ENCODE data around the gene LMX1A.
A peak's percentile ranks its signal among the peaks of the same experiment; 100 is the strongest.

LMX1A gene

DNA sequence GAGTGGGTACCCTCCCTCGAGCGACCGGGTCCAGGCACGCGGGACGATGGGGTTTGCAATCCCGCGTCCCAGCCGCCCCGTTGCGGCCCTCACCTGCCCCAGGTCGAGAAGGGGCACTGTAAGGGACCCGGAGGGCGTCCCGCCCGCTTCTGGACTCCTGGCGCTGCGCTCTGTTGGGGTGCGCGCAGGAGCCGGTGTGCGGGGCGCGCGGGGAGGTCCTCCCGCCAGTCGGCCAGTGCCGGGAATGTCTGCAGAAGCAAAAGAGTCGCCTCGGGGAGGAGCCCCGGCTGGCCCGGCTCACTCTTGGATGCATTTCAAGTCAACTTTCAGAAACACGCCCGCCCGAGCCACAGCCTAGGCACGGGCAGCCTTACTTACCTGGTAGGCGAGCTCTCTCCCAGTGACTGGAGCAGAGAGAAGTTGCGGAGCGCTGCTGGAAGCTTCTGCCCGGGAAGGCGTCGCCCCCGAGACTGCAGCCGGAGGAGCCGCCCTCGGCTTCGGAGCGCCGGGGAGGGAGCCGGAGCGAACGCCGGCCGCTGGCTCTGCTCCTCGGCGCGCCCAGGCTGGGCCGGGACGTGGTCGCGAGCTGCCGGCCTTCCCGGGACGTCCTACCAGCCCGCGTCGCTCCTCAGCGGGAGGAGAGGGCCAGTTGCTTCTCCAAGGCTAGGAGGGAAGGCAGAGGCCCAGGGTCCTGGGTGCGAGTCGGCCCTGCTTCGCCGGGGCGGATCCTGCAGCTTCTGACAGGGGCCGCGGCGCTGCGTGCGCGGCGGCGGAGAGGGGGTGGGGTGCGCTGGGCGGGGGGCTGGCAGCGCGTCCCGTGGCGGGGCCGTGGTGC lies at the start of gene LMX1A:
Gene LMX1A, minus strand, starts transcription at position 739 of the 835 bp plus-strand sequence. CDS start 1,156 bp downstream, outside the sequence.
- DNase-seq, result no peak

DNA sequence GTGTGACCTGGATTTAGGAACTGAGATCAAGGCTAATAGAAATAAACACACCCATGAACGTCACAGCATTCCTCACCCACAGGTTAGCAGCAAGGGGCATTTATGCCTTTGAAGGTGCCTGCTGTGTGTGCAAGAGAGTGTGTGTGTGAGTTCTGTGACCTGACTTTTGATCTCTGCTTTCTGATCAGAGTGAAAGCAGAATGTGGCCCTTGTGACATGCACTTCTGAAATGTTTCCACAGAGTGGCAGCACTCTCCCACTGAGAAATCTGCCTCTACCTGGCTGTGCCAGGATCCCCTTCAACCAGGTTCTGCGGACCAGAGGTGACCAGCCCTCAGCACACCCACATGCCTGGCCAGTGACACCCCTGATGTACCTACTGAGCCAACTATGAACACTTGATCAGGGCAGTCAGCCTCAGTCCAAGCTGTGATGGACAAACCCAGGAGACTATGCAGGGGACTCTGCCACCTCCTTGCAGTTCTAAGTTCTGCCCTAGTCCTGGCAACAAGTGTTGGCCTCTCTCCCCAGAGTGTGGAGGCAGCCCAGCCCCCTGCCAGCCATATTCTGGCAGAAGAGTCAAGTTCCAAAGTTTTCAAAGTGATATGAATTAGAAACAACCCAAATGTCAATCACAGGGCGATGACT lies 47.4 kb upstream of the LMX1A start:
- DNase-seq, result no peak

DNA sequence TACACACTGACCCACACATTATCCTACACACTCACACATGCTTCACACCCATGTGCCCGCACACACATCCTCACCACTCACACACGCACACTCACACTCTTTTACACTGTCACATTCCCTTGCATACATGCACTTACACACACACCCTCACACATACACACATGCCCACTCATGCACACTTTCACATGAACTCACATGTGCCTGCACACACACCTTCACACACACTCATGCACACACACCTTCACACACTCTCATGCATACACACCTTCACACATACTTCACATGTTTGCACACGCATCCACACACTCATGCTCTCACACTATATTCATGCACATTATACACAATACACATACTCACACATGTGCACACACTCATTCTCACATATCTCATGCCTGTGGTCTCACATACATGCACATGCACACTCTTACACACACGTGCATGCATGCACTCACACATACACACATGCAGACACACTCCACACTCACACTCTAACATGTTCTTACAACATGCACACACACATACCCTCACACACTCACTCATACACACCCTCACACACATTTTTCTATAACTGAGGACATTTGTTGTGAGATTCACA lies 46.1 kb upstream of the LMX1A start:
- DNase-seq, result no peak

DNA sequence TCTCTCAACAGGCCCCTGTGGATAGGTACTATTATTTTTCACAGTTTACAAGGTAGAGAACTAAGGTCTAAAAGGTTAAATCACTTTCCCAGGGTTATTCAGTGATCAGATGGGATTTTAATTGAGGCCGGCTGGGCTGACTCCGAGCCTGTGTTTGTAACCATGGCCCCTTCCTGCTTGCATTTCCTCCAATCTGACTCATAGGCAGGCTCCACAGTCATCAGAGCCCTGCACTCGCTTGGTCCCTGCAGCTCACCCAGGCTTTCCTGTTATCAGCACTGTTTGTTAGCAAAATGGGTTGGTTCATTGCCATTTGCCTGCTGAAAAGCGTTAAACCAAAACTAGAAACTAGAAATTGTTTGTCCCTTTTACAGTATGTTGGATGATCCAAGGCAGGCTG lies 41.4 kb upstream of the LMX1A start:
- DNase-seq, result no peak

DNA sequence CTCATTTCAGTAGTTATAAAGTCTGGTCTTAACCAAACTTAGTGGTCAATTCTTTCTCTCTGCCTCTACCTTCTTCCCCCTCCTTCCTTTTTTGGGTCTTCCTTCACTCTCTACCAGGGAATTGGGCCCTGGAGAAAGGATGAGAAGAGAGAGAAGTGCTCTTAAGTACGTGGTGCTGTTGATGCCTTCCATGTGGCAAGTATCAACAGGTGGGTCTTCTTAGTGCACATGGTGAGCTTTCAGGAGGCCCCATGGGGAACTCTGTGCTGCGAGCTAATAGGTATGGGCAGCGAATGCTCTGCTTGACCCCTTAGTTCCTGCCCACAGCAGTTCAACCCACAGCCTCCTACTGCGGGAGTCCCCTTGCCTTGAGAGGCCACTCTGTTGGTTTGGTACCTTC lies 39.4 kb upstream of the LMX1A start:
- no peak for DNase-seq

DNA sequence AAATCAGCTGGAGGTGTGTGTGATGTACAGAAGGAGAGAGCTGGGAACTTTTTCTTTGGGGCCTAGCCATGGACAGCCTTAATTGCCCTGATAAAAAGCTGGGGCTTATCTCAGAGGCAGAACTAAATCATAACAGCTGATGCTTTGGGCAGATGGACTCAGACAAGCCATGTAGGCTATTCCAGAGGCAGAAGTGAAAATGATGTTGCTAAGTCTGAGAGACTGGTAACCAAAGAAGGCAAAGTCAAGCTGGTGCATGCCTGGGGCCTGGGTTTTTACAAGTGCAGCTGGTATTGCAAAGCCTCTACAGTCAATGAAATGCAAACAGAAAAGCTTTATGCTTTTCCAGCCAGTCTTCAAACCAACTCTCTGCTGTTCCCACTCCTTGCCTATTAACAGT lies 39.0 kb upstream of the LMX1A start:
- DNase-seq, result no peak

DNA sequence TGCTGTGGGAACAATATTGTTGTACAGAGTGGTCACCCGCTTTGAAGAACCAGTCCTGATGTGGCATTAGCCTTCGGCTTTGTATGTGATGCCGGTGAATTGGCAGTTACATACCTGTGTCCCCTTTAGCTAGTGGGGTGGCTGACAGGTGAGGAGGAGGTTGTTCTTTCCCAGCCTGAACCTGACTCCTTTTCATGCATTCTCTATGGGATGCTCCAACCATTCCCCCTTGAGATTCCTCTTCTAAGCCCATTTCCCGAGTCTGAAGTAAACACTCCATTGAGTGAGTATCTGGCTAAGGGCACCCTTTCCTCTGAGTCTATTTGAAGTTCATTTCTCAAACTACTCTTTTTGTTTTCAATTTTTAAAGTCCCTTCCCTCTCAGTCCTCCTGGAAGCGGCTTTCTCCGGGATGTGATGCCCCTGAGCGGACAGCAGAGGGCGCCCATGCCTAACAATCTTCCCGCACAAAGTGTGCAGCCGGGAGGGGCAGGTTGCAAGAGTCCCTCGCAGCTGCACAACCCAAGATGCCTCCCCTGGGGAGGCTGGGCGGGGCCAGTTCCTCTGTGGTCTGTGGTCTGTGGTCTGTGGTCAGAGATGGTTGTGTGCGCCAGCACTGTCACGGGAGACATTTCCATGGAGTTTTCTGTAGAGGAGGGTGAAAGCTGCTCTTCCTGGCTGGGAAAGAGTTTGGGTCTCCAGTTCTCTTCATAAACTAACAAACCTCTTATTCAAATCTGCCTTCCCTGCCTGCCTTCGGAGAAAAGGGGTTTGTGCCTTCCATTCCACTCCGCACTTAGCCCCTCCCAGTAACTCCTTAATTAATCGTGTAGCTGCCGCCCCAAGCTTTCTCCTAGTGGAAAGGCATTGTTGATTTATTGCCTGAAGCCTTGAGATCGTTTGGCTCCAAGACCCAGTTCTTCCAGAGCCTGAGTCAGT lies 36.4 kb upstream of the LMX1A start:
- DNase-seq, result peak; percentile 54

DNA sequence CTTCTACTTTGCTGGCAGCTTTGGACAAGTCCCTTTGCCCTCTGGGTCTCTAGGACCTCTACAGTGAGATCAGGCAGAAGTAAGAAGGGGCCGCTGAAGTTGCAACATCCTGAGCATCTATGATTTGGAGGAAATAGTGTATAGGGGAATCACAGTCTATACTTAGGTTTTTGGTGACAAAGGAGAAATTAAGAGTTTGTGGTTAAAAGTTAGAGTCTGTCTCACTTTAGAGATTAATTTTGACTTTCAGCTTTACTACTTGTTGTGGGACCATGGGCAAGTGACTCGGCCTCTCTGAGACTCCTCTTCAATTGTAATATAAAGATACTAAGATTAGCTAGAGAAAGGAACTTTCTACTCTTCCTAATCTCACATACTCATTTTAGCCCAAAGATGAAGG lies 33.1 kb upstream of the LMX1A start:
- no peak for DNase-seq

DNA sequence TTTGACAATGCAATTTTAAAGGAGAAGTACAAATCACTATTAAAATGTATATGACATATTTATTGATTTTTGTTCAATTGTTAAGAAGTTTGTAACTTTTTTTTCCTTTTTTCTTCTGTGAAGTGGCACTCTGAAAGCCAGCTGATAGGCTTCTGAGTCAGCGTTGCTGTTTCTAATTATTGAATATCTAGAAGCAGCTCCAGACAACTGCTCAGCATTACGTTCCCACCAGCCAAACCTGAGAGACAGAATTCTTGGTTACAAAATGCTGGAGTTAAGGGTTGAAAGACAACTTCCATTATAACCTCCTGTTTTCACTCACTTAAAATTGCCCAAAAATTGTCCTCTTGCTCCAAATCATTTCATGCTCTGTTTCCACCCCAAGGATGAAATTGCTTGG lies 31.4 kb upstream of the LMX1A start:
- no peak for DNase-seq

DNA sequence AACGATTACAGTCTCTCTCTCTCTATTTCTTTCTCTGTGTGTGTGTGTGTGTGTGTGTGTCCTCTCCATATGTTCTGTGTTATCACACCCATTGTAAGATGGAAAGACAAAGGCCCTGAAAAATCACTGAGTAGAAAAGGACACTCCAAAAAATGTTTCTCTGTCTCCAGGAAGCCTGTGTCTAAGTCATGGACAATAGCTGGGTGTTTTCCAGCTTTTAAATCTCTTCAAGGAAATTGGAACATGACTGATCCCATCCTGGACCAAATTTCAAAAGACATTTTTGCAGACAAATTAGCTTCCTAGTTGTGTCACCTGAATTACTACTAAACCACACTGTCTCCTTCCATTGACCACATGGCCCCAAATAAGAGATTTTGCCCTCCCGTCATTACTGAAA lies 31.0 kb upstream of the LMX1A start:
- DNase-seq, result no peak

DNA sequence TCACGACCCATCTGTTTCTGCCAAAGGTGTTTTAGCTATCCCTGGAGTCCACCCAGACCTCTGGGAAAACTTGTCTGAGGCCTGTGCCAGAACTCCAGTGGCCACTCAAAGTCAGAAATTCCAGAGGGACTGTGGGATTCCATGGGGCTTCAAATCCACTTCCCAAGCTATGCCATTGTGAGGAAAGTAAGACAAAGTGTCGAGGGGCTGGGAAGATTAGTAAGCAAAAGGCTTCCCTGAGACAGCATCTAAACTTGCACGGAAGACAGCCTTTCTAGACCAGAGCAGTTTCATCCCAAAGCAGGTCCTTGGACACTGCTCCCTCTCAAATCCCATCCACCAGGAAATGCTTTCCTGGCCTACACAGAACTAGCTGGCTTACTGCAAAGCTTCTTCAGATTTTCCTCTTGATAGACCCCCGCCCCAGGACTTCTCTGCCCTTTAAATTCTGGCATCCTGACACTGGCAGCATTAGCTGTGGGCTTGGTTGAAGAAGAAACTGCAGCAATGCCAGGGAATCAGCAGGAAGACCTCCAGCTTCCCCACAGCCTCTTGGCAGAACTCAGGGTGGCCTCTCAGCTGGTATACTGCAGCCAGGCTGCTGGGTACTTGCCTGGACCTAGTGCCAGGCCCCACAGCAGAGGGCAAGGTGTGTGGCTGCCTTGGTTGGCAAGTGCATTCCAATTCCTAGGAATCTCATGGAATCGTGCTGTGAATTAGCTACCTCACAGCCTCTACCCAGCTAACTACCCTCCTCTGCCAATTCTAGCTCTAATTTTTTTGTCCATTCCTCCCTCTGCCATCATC lies 27.3 kb upstream of the LMX1A start:
- no peak for DNase-seq

DNA sequence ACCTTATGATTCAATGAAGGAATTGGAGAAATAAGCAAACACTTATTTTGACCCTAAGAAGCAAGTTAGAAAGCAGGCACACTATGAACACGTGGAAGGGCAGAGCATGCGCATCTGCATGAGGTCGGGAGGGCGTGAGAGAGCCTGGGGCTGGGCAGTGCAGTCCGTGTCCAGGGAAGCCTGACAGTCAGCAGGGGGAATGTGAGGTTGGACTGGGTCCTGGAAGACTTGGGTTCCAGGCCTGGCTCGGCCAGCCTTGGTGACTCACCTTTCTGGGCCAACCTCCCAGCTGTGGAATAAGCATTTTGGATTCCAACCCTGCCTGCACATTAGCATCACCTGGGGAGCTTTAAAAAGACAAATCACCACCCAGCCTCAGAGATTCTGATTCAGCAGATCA lies 26.6 kb upstream of the LMX1A start:
- DNase-seq, result no peak

DNA sequence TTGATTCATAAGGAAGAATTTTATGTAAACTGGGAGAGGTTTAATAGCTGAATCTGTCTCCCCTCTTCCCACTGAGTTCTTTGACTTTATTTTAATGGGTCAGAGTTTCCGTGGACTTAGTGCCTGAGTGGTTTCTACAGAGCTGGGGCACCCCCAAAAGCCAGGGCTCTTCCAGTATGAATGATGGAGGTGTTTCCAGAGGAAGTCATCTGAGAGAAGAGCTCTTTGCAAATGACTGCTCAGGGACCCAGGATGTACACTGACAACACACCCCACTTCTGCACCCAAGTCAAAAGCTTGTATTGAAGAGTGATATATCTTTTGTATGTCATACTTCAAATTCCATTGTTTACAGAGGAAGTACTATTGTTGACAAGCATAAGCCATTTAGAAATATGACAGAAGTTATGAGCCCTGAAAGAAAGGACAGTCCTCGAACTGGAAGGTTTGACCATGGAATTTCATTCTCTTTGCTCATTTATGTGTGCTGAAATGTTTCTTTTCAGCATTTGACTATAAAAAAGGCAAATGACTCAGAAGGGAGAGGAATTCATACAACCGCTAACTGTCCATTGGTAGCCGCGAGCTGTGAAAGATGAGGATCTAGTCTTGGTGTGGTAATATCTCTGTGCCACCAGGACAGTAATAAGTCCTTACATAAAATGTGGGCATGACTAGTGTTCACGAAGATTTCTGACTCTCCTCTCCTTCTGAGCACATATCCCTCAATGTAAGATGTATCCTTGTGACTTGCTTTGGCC lies 25.4 kb upstream of the LMX1A start:
- no peak for DNase-seq

DNA sequence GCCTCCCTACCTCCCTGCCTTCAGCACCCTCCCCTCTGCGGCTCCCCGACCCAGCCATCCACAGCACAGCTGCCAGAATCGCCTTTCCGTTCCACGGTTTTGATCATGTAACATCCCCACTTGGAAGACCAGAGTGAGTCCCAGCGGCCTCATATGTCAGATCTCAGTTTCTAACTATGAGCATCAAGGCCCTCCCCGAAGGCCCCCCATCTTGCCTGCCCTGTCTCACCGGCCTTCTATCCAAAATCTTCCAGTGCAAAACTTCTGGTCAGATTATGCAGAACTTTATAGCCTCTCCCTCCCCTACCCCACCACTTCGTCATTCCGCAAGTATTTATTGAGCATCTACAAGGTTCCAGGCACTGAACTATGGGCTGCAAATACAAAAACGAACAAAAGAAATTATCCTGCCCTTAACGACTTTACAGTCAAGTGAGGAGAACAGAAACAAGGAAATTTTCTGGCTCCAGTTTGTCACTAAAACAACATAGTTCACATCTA lies 20.3 kb upstream of the LMX1A start:
- DNase-seq, result no peak

DNA sequence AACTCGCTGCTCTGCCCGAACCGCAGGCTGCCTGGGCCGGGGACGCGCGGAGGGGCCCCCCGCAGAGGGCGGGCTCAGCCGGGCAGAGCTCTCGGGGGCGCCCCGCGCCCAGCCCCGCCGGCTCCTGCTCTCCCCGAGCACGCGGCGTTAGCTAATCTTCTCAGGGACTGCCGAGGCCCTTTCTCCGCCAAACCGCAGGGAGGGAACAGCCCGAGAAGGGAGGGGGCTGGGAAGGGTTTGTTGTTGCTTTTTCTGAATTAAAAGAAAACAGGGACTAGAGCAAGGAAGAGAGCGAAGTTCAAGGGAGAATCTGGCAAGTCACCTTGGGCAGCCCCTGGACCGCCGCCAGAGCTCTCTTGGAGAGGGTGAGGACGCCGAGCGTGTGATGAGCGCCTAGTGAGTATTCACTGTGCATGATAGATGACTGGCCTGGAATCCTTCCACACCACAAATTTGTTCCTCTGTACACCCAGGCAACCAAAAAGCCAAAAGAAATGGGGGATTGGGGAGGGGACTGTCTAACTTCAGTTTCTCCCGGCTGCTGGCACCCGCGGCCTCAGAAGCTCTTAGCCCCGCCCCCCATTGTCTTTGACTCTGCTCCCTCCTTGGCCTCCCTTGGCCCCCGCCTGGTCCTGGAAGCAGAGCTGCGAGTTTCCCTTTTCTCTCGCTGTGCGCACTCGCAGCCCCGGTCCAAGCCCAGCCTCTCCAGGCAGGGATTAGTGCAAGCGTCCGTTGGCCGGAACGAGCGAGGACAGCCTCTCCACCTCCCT lies 19.7 kb upstream of the LMX1A start:
- no peak for DNase-seq

DNA sequence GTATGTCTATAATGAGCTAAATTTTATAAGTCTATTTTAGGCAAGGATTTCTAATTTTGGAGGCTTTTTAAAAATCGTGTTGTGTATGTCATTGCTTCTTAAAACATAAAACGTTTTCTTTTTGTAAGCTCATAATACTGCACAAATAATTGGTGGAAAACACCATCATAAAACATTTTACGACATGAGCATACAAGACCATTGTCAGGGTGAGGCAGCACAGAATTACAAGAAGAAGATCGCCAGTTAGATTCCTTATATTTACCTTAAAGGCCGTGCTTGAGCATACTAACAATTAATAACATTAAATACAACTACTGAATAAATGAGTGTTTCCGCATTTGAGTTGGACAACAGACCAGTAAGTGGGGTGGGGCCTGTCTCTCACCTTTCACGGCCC lies 19.1 kb upstream of the LMX1A start:
- no peak for DNase-seq

DNA sequence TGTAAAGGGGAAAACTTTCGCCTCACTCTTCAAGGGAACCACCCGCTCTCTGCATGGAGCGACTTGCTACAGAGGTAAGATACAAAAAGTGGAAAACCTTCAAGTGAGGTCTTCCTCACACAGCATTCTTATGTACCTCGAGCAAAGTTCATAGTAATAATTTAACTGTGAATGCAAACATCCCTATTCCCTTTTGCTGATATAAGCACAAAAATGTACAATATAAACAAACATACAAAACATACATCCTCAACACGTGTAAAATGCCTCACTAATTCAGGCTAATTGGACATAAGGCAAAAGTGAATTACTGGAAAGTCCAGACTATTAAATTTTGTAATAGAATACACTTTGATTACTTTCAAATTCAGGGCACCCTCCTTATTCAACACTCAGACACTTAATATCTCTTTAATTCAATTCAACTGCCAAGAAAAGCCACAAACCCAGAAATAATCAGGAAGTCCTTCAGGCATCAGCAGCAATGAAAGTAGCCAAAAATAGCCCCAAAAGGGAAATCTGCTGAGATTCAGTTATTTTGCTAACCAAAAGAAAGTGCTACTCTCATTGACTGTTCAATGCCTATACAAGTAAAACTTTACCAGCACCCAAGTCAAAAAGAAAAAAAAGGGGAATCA lies 15.2 kb upstream of the LMX1A start:
- DNase-seq, result no peak

DNA sequence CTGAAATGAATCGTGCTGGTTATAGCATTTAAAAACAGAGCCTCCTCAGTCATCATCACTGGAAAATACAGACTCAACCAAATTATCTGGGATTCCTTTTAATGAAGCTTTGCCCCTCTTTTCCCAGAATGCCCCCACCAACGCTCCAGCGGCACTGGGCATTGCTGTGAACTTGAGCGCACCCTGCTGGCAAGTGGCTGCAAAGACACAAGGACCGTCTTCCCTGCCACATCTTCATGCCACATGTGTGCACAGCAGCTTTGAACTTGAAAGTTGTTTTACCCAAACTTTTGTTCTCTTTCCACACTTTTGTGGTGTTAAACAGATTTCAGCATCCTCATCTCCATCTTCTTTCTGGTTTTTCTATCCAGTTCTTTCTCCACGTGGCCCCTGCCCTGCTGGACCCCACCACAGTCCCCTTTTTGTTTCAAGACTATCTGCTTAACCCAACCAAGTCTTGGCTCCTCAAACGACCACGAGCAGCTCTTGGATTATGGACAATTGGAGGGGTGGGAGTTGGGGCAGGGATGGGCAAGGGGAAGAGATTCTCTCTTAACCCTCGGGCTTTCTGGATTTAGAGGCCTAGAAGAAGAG lies 12.8 kb upstream of the LMX1A start:
- DNase-seq, result no peak

DNA sequence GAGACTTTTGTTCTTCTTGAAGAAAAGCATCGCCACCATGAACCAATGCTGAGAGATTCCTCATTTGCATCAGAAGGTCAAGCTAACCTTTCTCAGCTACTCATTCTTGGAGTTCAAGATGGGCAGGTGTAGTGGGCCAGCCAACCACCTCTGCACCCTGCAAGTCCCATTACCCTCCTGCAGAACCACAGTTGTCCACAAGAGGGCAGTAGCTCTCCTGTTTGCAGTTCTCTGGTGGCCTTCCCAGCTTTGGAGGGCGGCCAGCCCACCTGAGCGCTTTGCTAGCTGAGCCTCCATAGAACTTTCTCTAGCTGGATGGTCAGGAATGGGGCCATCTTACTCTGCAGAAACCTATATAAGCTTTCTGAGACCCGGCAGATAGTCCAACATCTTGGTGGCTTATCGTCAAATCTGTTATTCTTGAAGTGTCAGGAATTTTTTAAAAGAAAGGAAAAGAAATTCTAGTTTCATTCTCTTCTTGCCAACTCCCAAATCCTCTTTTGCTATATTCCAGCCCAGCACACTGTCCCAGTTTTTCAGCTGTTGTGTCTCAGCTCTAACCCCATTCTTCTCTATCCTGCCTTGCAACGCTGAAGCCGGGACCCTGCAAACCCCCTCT lies 11.0 kb upstream of the LMX1A start:
- DNase-seq, result no peak
